ENCODE measurements around the gene TCP11X1.
"Not testable (repeated sequence)": the region's sequence is repeated elsewhere in the genome, so short reads cannot be mapped to it uniquely, and the experiment has no call there.

The TCP11X1 gene

DNA sequence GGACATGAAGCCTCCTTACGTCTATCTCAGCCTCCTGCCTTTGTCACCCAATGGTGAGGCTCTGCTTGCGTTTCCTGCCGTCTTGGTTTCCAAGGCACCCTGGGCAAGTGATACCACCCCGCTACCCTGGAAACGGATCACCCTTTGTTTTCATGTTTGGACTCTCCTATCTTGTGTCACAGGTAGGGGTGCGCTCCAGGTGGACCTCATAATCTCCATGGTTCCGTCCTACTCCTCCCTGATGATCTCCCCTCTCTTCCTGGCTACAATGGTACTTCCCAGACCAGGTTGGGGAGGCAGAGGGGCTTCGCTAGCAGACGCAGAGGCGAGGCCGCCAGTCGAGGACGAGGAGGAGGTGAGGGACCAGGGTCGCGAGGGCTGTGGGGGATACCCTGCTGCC is at the start of gene TCP11X1:
Gene TCP11X1 (plus strand): TSS at position 316 of the 400 bp plus-strand sequence.
- H3K4me3 ChIP-seq (ENCODE audit: low read depth, low read length, poor library complexity, severe bottlenecking); H3K79me2 ChIP-seq (ENCODE audit: insufficient read depth, low read length); H2AFZ ChIP-seq (ENCODE audit: low read length); H3K36me3 ChIP-seq (ENCODE audit: insufficient read depth, low read length); H3F3A ChIP-seq (ENCODE audit: insufficient read depth, low read length); H3K9ac ChIP-seq (ENCODE audit: low read length); H4K20me1 ChIP-seq (ENCODE audit: insufficient read depth, low read length); H3K9me2 ChIP-seq (ENCODE audit: low read depth, low read length); H3K4me1 ChIP-seq (ENCODE audit: insufficient read depth, low read length, severe bottlenecking); H3K4me2 ChIP-seq (ENCODE audit: low read length); H3K9me3 ChIP-seq (ENCODE audit: low read length); H3K27ac ChIP-seq (ENCODE audit: low read depth, low read length, poor library complexity, severe bottlenecking); H3K27me3 ChIP-seq (ENCODE audit: insufficient read depth, low read length): not testable (repeated sequence)

DNA sequence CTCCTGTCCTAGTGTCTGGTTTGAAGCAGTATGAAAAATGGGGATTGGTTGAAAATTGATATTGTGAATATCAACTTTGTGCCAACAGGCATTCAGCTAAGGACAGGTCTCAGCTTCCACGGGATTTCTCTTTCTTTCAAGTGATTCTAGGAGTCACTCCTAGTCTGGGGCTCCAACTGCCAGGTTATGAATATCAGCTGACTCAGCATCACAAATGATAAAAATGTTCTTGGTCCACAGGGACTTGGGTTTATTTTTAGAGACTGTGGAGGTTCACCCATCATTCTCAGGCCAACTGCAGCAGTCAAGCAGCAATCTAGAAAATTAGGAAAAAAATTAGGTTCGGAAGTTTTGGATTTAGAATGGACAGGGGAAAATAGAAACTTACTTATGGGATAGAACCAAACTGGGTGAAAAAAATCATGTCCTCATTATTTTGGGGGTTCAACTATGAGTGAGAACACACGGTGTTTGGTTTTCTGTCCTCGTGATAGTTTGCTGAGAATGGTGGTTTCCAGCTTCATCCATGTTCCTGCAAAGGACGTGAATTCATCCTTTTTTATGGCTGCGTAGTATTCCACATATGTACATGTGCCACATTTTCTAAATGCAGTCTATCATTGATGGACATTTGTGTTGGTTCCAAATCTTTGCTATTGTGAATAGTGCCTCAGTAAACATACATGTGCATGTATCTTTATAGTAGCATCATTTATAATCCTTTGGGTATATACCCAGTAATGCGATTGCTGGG is 29.0 kb upstream of the TCP11X1 start:
- TF ChIP-seq EZH2 (IDR thresholded peaks at IDR 0.05; ENCODE audit: borderline replicate concordance, low read length), result no peak
- TF ChIP-seq, protein P1, sequence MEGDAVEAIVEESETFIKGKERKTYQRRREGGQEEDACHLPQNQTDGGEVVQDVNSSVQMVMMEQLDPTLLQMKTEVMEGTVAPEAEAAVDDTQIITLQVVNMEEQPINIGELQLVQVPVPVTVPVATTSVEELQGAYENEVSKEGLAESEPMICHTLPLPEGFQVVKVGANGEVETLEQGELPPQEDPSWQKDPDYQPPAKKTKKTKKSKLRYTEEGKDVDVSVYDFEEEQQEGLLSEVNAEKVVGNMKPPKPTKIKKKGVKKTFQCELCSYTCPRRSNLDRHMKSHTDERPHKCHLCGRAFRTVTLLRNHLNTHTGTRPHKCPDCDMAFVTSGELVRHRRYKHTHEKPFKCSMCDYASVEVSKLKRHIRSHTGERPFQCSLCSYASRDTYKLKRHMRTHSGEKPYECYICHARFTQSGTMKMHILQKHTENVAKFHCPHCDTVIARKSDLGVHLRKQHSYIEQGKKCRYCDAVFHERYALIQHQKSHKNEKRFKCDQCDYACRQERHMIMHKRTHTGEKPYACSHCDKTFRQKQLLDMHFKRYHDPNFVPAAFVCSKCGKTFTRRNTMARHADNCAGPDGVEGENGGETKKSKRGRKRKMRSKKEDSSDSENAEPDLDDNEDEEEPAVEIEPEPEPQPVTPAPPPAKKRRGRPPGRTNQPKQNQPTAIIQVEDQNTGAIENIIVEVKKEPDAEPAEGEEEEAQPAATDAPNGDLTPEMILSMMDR (IDR thresholded peaks at IDR 0.05; ENCODE audit: low read length), result no peak
- Histone ChIP-seq H3K9me3 (ENCODE audit: low read length) (no peaks in the 10 kb centered on the region), H4K20me1 (ENCODE audit: insufficient read depth, low read length) (no peaks in the 10 kb centered on the region), H3K9ac (ENCODE audit: low read length) (no peak overlapping the region), H2AFZ (ENCODE audit: low read length) (no peak overlapping the region), H3K27me3 (ENCODE audit: insufficient read depth, low read length) (no peaks in the 10 kb centered on the region), H3K27ac (ENCODE audit: low read depth, low read length, poor library complexity, severe bottlenecking) (no peak overlapping the region), H3K4me2 (ENCODE audit: low read length) (no peak overlapping the region), H3K36me3 (ENCODE audit: insufficient read depth, low read length) (no peaks in the 10 kb centered on the region), H3K4me1 (ENCODE audit: insufficient read depth, low read length, severe bottlenecking) (no peaks in the 10 kb centered on the region), H3K79me2 (ENCODE audit: insufficient read depth, low read length) (no peaks in the 10 kb centered on the region), H3K9me2 (ENCODE audit: low read depth, low read length) (no peaks in the 10 kb centered on the region), H3F3A (ENCODE audit: insufficient read depth, low read length) (no peaks in the 10 kb centered on the region), H3K4me3 (ENCODE audit: low read depth, low read length, poor library complexity, severe bottlenecking) (no peak overlapping the region)

DNA sequence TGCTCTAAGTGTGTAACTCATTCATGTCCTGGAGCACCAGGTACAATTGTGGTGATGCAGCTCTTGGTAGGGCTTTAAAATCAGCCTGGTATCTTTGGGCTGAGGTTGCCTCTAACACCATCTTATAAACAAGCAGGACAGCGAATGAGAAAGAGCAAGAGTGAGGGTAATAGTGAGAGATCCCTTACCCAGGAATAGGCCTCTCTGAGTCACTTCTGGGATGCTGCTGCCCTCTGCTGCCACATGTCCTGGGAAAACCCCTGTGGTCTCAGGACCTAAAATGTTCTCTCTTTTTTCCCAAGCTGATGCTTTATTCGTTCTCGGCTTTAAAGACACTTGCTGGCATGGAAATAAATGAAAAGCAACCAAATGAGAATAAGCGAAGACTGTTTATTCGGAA is 7.2 kb upstream of the TCP11X1 start:
- not testable (repeated sequence) for H3K4me1 ChIP-seq (ENCODE audit: insufficient read depth, low read length, severe bottlenecking); H3K9me3 ChIP-seq (ENCODE audit: low read length); H3F3A ChIP-seq (ENCODE audit: insufficient read depth, low read length); H3K9ac ChIP-seq (ENCODE audit: low read length); H3K27ac ChIP-seq (ENCODE audit: low read depth, low read length, poor library complexity, severe bottlenecking); H3K9me2 ChIP-seq (ENCODE audit: low read depth, low read length); H3K79me2 ChIP-seq (ENCODE audit: insufficient read depth, low read length); H4K20me1 ChIP-seq (ENCODE audit: insufficient read depth, low read length); H3K27me3 ChIP-seq (ENCODE audit: insufficient read depth, low read length); H2AFZ ChIP-seq (ENCODE audit: low read length); H3K36me3 ChIP-seq (ENCODE audit: insufficient read depth, low read length); H3K4me3 ChIP-seq (ENCODE audit: low read depth, low read length, poor library complexity, severe bottlenecking); H3K4me2 ChIP-seq (ENCODE audit: low read length)

DNA sequence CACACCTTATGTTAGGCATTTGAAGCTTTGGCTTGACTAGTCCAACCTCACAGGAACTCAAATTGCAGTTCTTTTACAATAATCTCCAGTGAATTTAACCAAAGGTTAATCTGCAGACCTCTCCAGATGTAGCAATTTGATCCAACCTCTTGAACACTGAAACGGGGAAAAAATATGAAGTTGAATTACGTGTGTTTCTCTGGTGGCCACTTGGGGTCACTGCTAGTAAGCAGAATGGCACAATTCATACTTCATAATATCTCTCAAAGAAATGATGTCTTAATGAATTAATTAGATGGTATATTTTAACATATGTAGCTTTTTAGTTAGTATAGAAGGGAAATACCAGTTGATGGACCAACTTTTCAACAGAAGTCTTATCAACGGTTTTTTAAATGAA is 1.4 kb downstream of the TCP11X1 start:
- H4K20me1 ChIP-seq (ENCODE audit: insufficient read depth, low read length); H3K36me3 ChIP-seq (ENCODE audit: insufficient read depth, low read length); H3K9me2 ChIP-seq (ENCODE audit: low read depth, low read length); H3K9ac ChIP-seq (ENCODE audit: low read length); H3K4me3 ChIP-seq (ENCODE audit: low read depth, low read length, poor library complexity, severe bottlenecking); H3K4me2 ChIP-seq (ENCODE audit: low read length); H3K4me1 ChIP-seq (ENCODE audit: insufficient read depth, low read length, severe bottlenecking); H3F3A ChIP-seq (ENCODE audit: insufficient read depth, low read length); H3K27me3 ChIP-seq (ENCODE audit: insufficient read depth, low read length); H2AFZ ChIP-seq (ENCODE audit: low read length); H3K79me2 ChIP-seq (ENCODE audit: insufficient read depth, low read length); H3K9me3 ChIP-seq (ENCODE audit: low read length); H3K27ac ChIP-seq (ENCODE audit: low read depth, low read length, poor library complexity, severe bottlenecking): not testable (repeated sequence)

DNA sequence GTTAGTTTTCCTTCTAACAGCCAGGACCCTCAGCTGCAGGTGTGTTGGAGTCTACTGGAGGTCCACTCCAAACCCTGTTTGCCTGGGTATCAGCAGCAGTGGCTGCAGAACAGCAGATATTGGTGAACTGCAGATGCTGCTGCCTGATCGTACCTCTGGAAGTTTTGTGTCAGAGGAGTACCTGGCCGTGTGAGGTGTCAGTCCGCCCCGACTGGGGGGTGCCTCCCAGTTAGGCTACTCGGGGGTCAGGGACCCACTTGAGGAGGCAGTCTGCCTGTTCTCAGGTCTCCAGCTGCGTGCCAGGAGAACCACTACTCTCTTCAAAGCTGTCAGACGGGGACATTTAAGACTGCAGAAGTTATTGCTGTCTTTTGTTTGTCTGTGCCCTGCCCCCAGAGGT is 20.6 kb downstream of the TCP11X1 start:
- H4K20me1 ChIP-seq (ENCODE audit: insufficient read depth, low read length); H3K9ac ChIP-seq (ENCODE audit: low read length); H3K36me3 ChIP-seq (ENCODE audit: insufficient read depth, low read length); H3K9me2 ChIP-seq (ENCODE audit: low read depth, low read length); H3K4me2 ChIP-seq (ENCODE audit: low read length); H3K4me1 ChIP-seq (ENCODE audit: insufficient read depth, low read length, severe bottlenecking); H3K9me3 ChIP-seq (ENCODE audit: low read length); H3K79me2 ChIP-seq (ENCODE audit: insufficient read depth, low read length); H3K27ac ChIP-seq (ENCODE audit: low read depth, low read length, poor library complexity, severe bottlenecking); H3F3A ChIP-seq (ENCODE audit: insufficient read depth, low read length); H2AFZ ChIP-seq (ENCODE audit: low read length); H3K27me3 ChIP-seq (ENCODE audit: insufficient read depth, low read length); H3K4me3 ChIP-seq (ENCODE audit: low read depth, low read length, poor library complexity, severe bottlenecking): not testable (repeated sequence)

DNA sequence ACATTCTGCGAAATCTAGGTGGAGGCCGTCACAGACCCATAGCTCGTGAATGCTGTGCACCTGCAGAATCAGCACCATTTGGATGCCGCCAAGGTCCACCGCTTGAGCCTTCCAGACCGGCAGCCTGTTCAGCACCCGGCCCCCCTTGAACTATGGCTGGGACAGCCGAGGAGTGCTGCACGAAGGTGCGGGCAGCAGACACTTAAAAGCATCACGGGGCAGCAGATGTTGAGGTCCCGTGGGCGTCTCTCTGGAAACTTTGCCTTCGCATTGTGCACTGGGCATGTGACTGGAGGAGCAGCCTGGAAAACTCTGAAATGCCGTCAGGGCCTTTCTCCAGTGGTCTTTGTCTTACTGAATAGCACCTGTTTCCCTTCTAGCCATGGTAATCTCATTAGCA is 25.2 kb downstream of the TCP11X1 start:
- not testable (repeated sequence) for H4K20me1 ChIP-seq (ENCODE audit: insufficient read depth, low read length); H3K27ac ChIP-seq (ENCODE audit: low read depth, low read length, poor library complexity, severe bottlenecking); H3K27me3 ChIP-seq (ENCODE audit: insufficient read depth, low read length); H2AFZ ChIP-seq (ENCODE audit: low read length); H3K4me1 ChIP-seq (ENCODE audit: insufficient read depth, low read length, severe bottlenecking); H3K4me3 ChIP-seq (ENCODE audit: low read depth, low read length, poor library complexity, severe bottlenecking); H3F3A ChIP-seq (ENCODE audit: insufficient read depth, low read length); H3K36me3 ChIP-seq (ENCODE audit: insufficient read depth, low read length); H3K9ac ChIP-seq (ENCODE audit: low read length); H3K9me2 ChIP-seq (ENCODE audit: low read depth, low read length); H3K79me2 ChIP-seq (ENCODE audit: insufficient read depth, low read length); H3K9me3 ChIP-seq (ENCODE audit: low read length); H3K4me2 ChIP-seq (ENCODE audit: low read length)

DNA sequence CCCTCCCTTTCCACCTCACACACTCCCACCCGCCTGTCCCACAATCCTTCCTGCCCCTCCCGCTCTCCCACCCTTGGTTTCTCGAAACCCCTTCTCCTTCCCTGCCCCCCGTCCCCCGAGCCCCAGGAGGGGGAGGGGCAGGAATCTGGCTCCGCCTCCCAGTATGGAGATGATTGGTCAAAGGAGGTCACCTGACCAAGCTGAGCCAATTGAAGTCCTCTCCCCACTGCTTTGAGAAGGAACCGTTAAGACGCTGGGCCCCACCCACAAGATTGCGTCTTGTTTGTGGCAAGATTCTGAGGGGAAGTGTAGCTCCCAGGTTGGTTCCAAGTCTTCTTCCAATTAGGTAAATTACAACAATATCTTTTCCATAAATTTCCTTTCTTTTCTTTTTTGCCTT is 31.8 kb downstream of the TCP11X1 start, which contains the start of gene NXF2:
Gene NXF2 (plus strand): TSS at position 275 of the 400 bp plus-strand sequence. CDS start 59,912 bp downstream, outside the sequence.
- not testable (repeated sequence) for H3K4me3 ChIP-seq (ENCODE audit: low read depth, low read length, poor library complexity, severe bottlenecking); H3K4me1 ChIP-seq (ENCODE audit: insufficient read depth, low read length, severe bottlenecking); H4K20me1 ChIP-seq (ENCODE audit: insufficient read depth, low read length); H3K4me2 ChIP-seq (ENCODE audit: low read length); H2AFZ ChIP-seq (ENCODE audit: low read length); H3K79me2 ChIP-seq (ENCODE audit: insufficient read depth, low read length); H3K9me3 ChIP-seq (ENCODE audit: low read length); H3K36me3 ChIP-seq (ENCODE audit: insufficient read depth, low read length); H3K27ac ChIP-seq (ENCODE audit: low read depth, low read length, poor library complexity, severe bottlenecking); H3K9me2 ChIP-seq (ENCODE audit: low read depth, low read length); H3K27me3 ChIP-seq (ENCODE audit: insufficient read depth, low read length); H3F3A ChIP-seq (ENCODE audit: insufficient read depth, low read length); H3K9ac ChIP-seq (ENCODE audit: low read length)
